ENCODE results near the gene ZNF496.

GRCh38 chr1:247291833-247292561, 39.7 kb downstream of the ZNF496 start:
- TF ChIP-seq CTCF (IDR thresholded peaks at IDR 0.05) (no peak), POLR2A (IDR thresholded peaks at IDR 0.05) (no peak)
